GM12874 (cell line): Measurements from ENCODE around the gene NHLH1.

Experiments used
- TF ChIP-seq, protein P1 (sequence below): IDR thresholded peaks from 2 replicates; pipeline ENCODE4 v1.5.1; 2011; ENCODE audit warnings: low read depth, mild to moderate bottlenecking, control low read depth, low read length, moderate library complexity; ENCODE audit not compliant: insufficient read depth

Gene NHLH1

DNA sequence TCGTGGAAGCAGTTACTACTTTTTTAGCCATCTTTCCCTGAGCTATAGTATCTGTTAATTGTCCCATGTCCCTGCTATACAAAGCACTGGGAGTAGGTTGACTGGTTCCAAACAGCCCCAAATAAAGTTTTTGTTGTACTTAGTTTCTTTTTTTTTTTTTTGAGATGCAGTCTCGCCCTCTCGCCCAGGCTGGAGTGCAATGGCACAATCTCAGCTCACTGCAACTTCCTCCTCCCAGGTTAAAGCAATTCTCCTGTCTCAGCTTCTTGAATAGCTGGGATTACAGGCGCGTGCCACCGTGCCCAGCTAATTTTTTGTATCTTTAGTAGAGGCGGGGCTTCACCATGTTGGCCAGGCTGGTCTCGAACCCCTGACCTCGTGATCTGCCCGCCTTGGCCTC, 20.4 kb upstream of the NHLH1 start:
- TF ChIP-seq, protein P1, sequence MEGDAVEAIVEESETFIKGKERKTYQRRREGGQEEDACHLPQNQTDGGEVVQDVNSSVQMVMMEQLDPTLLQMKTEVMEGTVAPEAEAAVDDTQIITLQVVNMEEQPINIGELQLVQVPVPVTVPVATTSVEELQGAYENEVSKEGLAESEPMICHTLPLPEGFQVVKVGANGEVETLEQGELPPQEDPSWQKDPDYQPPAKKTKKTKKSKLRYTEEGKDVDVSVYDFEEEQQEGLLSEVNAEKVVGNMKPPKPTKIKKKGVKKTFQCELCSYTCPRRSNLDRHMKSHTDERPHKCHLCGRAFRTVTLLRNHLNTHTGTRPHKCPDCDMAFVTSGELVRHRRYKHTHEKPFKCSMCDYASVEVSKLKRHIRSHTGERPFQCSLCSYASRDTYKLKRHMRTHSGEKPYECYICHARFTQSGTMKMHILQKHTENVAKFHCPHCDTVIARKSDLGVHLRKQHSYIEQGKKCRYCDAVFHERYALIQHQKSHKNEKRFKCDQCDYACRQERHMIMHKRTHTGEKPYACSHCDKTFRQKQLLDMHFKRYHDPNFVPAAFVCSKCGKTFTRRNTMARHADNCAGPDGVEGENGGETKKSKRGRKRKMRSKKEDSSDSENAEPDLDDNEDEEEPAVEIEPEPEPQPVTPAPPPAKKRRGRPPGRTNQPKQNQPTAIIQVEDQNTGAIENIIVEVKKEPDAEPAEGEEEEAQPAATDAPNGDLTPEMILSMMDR, result no peak

DNA sequence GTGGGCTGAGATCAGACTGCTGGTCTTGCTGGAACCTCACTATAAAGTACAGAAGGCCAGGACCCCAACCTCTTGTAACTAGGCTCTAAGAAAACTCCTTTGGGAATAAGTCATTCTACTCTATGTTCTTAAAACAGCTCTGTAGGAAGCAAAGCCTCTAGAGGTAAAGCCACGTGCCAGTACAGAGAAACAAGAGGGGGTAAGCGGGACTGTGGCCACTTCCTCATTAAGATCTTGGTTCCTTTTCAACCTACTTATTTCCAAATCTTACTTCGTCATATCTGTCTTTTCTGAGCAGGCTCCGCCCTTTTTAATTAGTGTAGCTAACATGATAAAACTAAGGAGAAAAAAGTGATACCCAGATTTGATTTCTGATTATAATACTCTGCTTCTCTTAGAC, 19.9 kb upstream of the NHLH1 start:
- TF ChIP-seq, protein P1, result no peak

DNA sequence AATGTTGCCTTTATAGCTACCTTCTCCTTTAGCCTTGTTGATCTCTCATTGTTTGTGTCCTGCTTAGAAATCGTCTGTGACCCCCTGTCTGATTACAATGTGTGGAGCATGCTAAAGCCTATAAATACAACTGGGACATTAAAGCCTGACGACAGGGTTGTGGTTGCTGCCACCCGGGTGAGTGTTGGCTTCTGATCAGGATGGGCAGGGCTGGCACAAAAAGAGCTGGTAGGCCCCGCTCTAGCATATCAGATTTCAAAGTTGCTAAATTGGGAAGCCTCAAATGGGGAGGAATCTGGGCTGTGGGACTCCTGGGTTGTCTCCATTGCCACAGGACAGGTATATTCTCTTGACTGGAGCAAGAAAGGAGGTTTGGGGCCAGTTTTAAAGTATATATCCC, 15.2 kb upstream of the NHLH1 start:
- TF ChIP-seq, protein P1, result no peak

DNA sequence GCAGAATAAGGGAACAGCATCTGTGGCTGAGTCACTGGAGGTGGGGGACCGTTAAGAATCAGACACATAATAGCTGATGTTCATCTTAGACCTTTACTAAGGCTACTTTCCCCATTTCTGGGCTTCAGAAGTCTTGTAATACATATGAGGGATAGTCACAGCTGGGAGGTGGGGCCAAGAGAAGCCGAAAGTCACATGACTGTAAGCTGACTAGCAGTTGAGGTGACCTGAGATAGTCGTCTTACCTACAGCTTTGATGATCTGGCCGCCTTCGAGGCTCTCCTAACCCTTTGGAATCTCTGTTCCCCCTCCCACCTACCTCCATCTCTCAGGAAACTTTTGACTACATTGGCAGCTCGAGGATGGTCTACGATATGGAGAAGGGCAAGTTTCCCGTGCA, 14.3 kb upstream of the NHLH1 start:
- TF ChIP-seq, protein P1, result no peak

DNA sequence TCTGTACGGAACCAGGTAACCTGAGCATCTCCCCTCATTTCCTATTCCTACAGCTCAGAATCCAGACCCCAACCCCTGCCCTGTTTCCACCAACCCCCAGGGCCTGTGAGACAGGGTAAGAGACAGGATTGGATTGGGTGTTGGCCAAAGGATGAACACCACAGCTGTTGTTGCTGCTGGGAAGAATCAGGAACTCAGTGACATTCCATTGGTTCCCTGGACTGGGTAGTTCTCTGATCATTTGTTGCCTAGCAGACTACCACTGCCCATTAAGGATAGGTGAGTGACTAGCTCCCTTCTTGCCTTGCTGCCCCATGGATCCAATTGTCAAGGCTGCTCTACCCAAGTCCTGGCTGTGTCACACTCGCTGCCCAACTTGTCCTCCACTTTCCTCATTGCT, 13.6 kb upstream of the NHLH1 start:
- TF ChIP-seq, protein P1, result no peak

DNA sequence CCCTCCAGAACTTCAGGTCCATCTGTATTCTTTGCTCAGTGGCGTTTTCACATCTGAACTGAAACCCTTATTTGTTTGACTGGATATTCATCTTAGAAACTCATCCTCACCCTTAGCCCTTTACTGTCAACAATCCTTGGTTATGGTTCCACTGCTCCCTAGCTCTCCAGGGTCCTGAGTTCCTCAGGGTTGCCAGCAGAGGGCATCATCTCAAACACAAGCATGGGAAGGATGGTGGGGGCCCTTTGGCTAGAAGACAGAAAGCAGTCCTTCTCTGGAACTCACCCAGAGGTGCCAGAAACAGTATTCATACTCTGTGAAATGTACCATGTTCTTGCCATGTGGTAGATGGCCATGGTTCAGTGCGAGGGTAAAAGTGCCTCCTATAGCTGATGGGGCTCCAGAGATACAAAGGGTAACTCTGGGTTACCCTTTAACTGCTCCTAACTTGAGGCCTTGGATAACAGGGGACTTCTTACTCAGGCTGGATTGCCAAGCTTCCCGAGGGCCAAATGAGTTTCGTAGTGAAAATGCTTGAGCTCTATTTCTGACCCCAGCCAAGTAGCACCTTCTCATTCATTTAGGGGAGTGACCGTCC, 12.4 kb upstream of the NHLH1 start:
- TF ChIP-seq, protein P1, result peak; percentile 44; the same call in 1 of the 2 replicates

DNA sequence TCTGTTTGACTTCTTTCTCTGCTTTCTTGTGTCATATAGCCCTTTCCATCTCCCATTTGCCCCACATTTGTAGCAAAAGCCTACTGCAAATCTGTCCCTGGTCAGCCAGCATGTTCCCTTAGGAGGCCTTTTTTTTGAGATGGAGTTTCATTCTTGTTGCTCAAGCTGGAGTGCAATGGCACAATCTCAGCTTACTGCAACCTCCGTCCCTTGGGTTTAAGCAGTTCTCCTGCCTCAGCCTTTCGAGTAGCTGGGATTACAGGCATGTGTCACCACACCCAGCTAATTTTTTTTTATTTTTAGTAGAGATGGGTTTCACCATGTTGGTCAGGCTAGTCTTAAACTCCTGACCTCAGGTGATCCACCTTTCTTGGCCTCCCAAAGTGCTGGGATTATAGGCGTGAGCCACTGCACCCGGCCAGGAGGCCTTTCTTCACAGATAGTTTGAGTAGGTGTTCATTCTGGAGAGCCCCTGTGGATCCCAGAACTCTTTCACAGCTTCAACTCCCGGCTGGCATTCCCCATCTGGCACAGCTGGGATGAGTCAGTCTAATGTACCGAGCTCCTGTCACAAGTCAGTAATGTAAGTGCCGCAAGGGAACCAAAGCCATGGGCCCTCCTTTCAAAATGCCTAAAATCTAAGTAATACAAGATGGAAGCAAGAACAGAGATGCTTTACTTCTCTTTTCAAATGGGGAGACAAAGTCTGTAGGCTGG, 9.4 kb upstream of the NHLH1 start:
- TF ChIP-seq, protein P1, result no peak
